HepG2 (cell line): Measurements from ENCODE around the gene KIF5B. TPM values are rescaled to one million over a fixed set of nuclear protein-coding genes. Genes with fewer than 3 reads are reported as not detected.

ENCODE experiments used
- ATAC-seq: fragments of 200-7000 bp; cut with Tn5 transposase; 3 replicates; pipeline ENCODE4 v1.9.1; 2020; ENCODE audit warnings: mild to moderate bottlenecking, moderate library complexity
- BruUV-seq: library from RNA; stranded (reverse); fragments of 400-500 nt; replicated peaks from 2 replicates; lab custom pipeline; 2021; lab: Mats Ljungman, UMichigan
- CTCF ChIA-PET: fragments of 300-600 bp; formaldehyde crosslinking; extraction: SDS; loops from one replicate; lab custom pipeline; 2021; ENCODE audit warnings: low total read pairs, inconsistent platforms, low intra/inter-chr PET ratio; lab: Yijun Ruan, JAX
- POLR2A ChIA-PET: fragments of 350-600 bp; sonication (Branson Sonifier 250); formaldehyde crosslinking; loops from one replicate; lab custom pipeline; 2020; ENCODE audit warnings: antibody characterized with exemption, inconsistent platforms; lab: Yijun Ruan, JAX
- DNase-seq: peaks from one replicate; pipeline ENCODE4 v3.0.0-alpha.2; 2015; ENCODE audit warnings: low spot score
- FAIRE-seq: peaks from 3 replicates; lab custom pipeline; 2011; peaks lifted over from hg19 to GRCh38; lab: Jason Lieb, UNC
- H2AFZ ChIP-seq: one replicate; pipeline ENCODE4 v1.6.1; 2011; ENCODE audit warnings: low read length, inconsistent platforms
- H3K27ac ChIP-seq: fragments of 300-600 bp; 3 replicates; pipeline ENCODE4 v1.8.0; 2011; ENCODE audit warnings: mixed run types, mild to moderate bottlenecking, mixed read lengths, low read length, inconsistent platforms; ENCODE audit not compliant: insufficient read depth; ENCODE audit errors: extremely low read length
- H3K27me3 ChIP-seq, 2 experiments: fragments of 200-600 bp in 1 of 2; 2 replicates in 1 of 2; 3 replicates in 1 of 2; pipeline versions ENCODE4 v1.6.0 to v1.8.0; 2011; ENCODE audit warnings: low read length in 2 of 2, mild to moderate bottlenecking in 2 of 2, moderate library complexity in 2 of 2, inconsistent platforms in 1 of 2; ENCODE audit not compliant: insufficient read depth in 2 of 2, control insufficient read depth in 1 of 2
- H3K36me3 ChIP-seq, 2 experiments: fragments of 200-600 bp in 1 of 2; replicated peaks in 1 of 2; 2 replicates in 1 of 2; 3 replicates in 1 of 2; pipeline versions ENCODE4 v1.5.1 to v1.8.0; 2011; ENCODE audit warnings: low read length in 2 of 2, inconsistent platforms in 1 of 2; ENCODE audit not compliant: insufficient read depth in 2 of 2, control insufficient read depth in 1 of 2
- H3K4me1 ChIP-seq: 2 replicates; pipeline ENCODE4 v1.5.1; 2012; ENCODE audit warnings: low read length, inconsistent platforms; ENCODE audit not compliant: insufficient read depth
- H3K4me2 ChIP-seq: 2 replicates; pipeline ENCODE4 v1.6.0; 2011; ENCODE audit warnings: low read depth, low read length, inconsistent platforms
- H3K4me3 ChIP-seq, 3 experiments: fragments of 200-600 bp in 1 of 3; sonication (generic), shearing (Covaris generic) in 1 of 3; replicated peaks in 1 of 3; 2 replicates each; pipeline ENCODE4 v1.5.1; 2011 to 2016; ENCODE audit warnings: low read length in 3 of 3, inconsistent platforms in 2 of 3, low read depth in 2 of 3, mild to moderate bottlenecking in 2 of 3, control low read depth in 1 of 3, mixed read lengths in 1 of 3; ENCODE audit not compliant: insufficient read depth in 1 of 3
- H3K79me2 ChIP-seq: one replicate; pipeline ENCODE4 v1.6.1; 2011; ENCODE audit warnings: low read length, inconsistent platforms; ENCODE audit not compliant: insufficient read depth
- H3K9ac ChIP-seq: 2 replicates; pipeline ENCODE4 v1.6.0; 2011; ENCODE audit warnings: mild to moderate bottlenecking, low read depth, low read length, inconsistent platforms; ENCODE audit not compliant: insufficient read depth
- H3K9me3 ChIP-seq: 2 replicates; pipeline ENCODE4 v1.5.1; 2012; ENCODE audit warnings: mild to moderate bottlenecking, low read length
- H4K20me1 ChIP-seq: 2 replicates; pipeline ENCODE4 v1.6.0; 2011; ENCODE audit warnings: inconsistent platforms, mild to moderate bottlenecking, low read length, moderate library complexity; ENCODE audit not compliant: insufficient read depth
- GRHL1 ChIP-seq: sonication (generic); formaldehyde crosslinking; conservative IDR thresholded peaks from 2 replicates; pipeline ENCODE4 v1.8.0; 2022; ENCODE audit warnings: missing genetic modification reagents
- MYNN ChIP-seq: sonication (generic); formaldehyde crosslinking; IDR thresholded peaks from 2 replicates; pipeline ENCODE4 v1.4.0; 2020; ENCODE audit warnings: mild to moderate bottlenecking, low read depth, missing genetic modification reagents
- SAP130 ChIP-seq: IDR thresholded peaks from 2 replicates; pipeline ENCODE4 v1.6.1; 2016; ENCODE audit warnings: low read depth
- TSC22D2 ChIP-seq: sonication (generic); formaldehyde crosslinking; IDR thresholded peaks from 2 replicates; pipeline ENCODE4 v1.5.1; 2020; ENCODE audit warnings: missing genetic modification reagents, mild to moderate bottlenecking, borderline replicate concordance
- ZNF709 ChIP-seq: sonication (generic); formaldehyde crosslinking; IDR thresholded peaks from 2 replicates; pipeline ENCODE4 v1.5.0; 2020; ENCODE audit warnings: mild to moderate bottlenecking, missing genetic modification reagents
- ZNF773 ChIP-seq: sonication (generic); formaldehyde crosslinking; IDR thresholded peaks from 2 replicates; pipeline ENCODE4 v1.4.0; 2020; ENCODE audit warnings: missing genetic modification reagents, borderline replicate concordance
- ZNF788 ChIP-seq: sonication (generic); formaldehyde crosslinking; IDR thresholded peaks from 2 replicates; pipeline ENCODE4 v1.5.0; 2020; ENCODE audit warnings: mild to moderate bottlenecking, missing genetic modification reagents, borderline replicate concordance
- WGBS: methylation state at CpG from one replicate; pipeline ENCODE4 v1.1.6; 2017; ENCODE audit warnings: low lambda C conversion rate; 5-methylcytosine and 5-hydroxymethylcytosine counted together
- in situ Hi-C: cut with HindIII; loops from 2 replicates; pipeline ENCODE4 v1.10.0; 2017; ENCODE audit warnings: low pct_unique_long_range_greater_than_20kb; ENCODE audit not compliant: extremely low pct_ligation_motif_present
- intact Hi-C: fragments of 100-400 bp; cut with micrococcal nuclease; formaldehyde crosslinking; loops from one replicate; pipeline ENCODE4 v1.10.0; 2022; ENCODE audit not compliant: unreplicated experiment
- polyA plus RNA-seq, 8 experiments: library from polyadenylated mRNA; depleted of rRNA in 3 of 8; stranded (reverse) in 7 of 8; unstranded in 1 of 8; fragments of >200 nt; fragmentation: Illumina TruSeq in 4 of 8; extraction: Trizol in 4 of 8; gene quantifications; 2 replicates each; pipeline versions ENCODE4 v1.2.1 to v1.2.3, GENCODE V29; 2011 to 2016; ENCODE audit warnings: low read depth in 4 of 8, missing spikeins in 1 of 8, mixed read lengths in 1 of 8; ENCODE audit not compliant: insufficient read depth in 1 of 8
- total RNA-seq, 5 experiments: library from RNA; depleted of rRNA; stranded (reverse); fragments of >200 nt; fragmentation: Illumina TruSeq; extraction: Trizol; gene quantifications; 2 replicates each; pipeline ENCODE4 v1.2.3, GENCODE V29; 2016; ENCODE audit warnings: low read depth in 1 of 5

The KIF5B gene
- total and polyA plus RNA-seq, 2 of the 13 experiments (the other 11 are each of a cell fraction or from before 2014, with no cell fraction given): 34.3 to 133 TPM

DNA sequence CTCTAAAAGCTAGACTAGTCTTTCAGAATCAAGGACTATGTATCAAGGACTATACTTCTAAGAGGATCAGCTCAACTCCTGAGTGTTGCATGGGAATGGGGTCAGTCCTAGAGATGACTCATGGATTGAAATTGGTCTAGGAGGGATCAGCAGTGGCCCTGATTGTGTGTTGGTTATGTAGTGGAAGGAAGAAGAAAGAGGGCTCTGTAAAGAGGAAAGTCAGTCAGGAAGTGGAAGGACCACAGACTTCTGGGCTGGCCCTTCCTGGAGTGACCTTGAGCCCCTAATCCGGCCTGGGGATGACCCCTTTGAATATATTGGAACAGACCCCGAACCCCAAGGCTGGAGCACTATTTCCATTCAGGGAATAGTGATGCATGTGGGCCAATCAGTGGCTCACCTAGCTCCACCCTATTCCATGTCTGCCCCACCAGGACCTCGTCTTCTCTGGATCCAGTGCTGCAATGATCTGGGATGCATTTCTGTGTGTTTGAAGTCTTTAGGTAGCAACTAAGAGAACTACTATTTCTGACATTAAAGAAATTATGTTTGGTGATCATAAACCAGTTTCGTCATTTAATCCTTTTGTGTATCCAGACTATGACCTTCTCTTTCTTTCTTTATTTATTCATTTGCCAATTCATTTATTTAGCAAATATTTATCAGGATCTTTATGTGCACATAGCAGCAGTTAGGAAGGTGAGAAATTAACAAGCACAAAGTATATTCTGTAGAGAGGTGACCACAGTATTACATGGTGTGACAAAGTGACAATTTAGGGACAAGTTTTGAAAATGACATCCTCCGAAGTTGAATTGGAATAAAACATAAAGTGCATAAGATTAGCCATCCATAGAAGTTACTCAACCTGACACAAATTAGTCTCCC, 48.6 kb upstream of the KIF5B start (continued):
- TF ChIP-seq MYNN (CRISPR knock-in tag) (no peak), ZNF788 (CRISPR knock-in tag) (no peak), GRHL1 (CRISPR knock-in tag) (no peak), ZNF773 (no peak), SAP130 (CRISPR knock-in tag) (peak; percentile 48)

- no peaks in the 10 kb centered on the region for H3K79me2 ChIP-seq
- 78% methylated on average over 3 of the region's 3 CpGs for WGBS
- CTCF ChIA-PET: no interaction called here
- H4K20me1 ChIP-seq: no peaks in the 10 kb centered on the region
- no peak overlapping the region for H2AFZ ChIP-seq
- no peaks in the 10 kb centered on the region for H3K27me3 ChIP-seq
- no peaks in the 10 kb centered on the region for H3K36me3 ChIP-seq
- peak overlapping the region in 1 of 3 experiments; percentile 58; a peak in 1 of 6 replicates for H3K4me3 ChIP-seq
- H3K9ac ChIP-seq: peak overlapping the region; percentile 55
- DNase-seq (no peak), FAIRE-seq (no peak)
- 0 out of 2 replicates have a peak, but pooled peaks have one; percentile 31 for TF ChIP-seq ZNF709 (CRISPR knock-in tag)
- TF ChIP-seq TSC22D2: no peak
- TF ChIP-seq, all 625 proteins: peak for 1
- H3K4me2 ChIP-seq: peak overlapping the region; percentile 75; the same call in 1 of the 2 replicates
- peaks cover 45% of the 10 kb centered on the region for H3K4me1 ChIP-seq
- BruUV-seq: no TSS peak
- intact Hi-C loops (no loop called here), in situ Hi-C loops (no loop called here)
- no peak for ATAC-seq
- peak overlapping the region; percentile 84 for H3K27ac ChIP-seq
- H3K9me3 ChIP-seq: no peaks in the 10 kb centered on the region; the same call in 1 of the 2 replicates
- POLR2A ChIA-PET: interaction anchor here (0.7 to 2.7 kb wide), 8 partner anchors 17 to 834 kb away, joined by 3 to 37 read pairs (median 5); partner anchors contain the start of gene KIF5B
Observed at GRCh38 chr10:32104181-32104580, 48.0 kb upstream of the KIF5B start.
